Effector memory CD4-positive, alpha-beta T cell (primary cell): ENCODE results near the gene ATPAF1.
"Not testable (repeated sequence)": the region's sequence is repeated elsewhere in the genome, so short reads cannot be mapped to it uniquely, and the experiment has no call there.

Source experiments
- DNase-seq, 3 donors: peaks; one replicate each; pipeline ENCODE4 v3.0.0-alpha.2; 2020
- H3K27ac ChIP-seq: 2 replicates; pipeline ENCODE4 v1.7.0; 2013; ENCODE audit warnings: mild to moderate bottlenecking, low read length, moderate library complexity; ENCODE audit not compliant: insufficient read depth, poor library complexity, severe bottlenecking
- H3K27me3 ChIP-seq: replicated peaks from 2 replicates; pipeline ENCODE4 v1.7.0; 2013; ENCODE audit warnings: mild to moderate bottlenecking, low read length; ENCODE audit not compliant: insufficient read depth, control insufficient read depth, poor library complexity, severe bottlenecking
- H3K36me3 ChIP-seq: 2 replicates; pipeline ENCODE4 v1.7.0; 2013; ENCODE audit warnings: mild to moderate bottlenecking, low read length, moderate library complexity; ENCODE audit not compliant: control insufficient read depth, insufficient read depth
- H3K4me1 ChIP-seq: 2 replicates; pipeline ENCODE4 v1.7.0; 2013; ENCODE audit warnings: low read length, mild to moderate bottlenecking; ENCODE audit not compliant: control insufficient read depth, insufficient read depth, poor library complexity, severe bottlenecking
- H3K4me3 ChIP-seq: 2 replicates; pipeline ENCODE4 v1.7.0; 2013; ENCODE audit warnings: low read length, low read depth, mild to moderate bottlenecking; ENCODE audit not compliant: insufficient read depth, poor library complexity, severe bottlenecking
- H3K9me3 ChIP-seq: 2 replicates; pipeline ENCODE4 v1.7.0; 2013; ENCODE audit warnings: mild to moderate bottlenecking, low read length, moderate library complexity; ENCODE audit not compliant: control insufficient read depth
- total RNA-seq, 3 donors: gene quantifications; one replicate each; lab custom pipeline; 2026; lab: John Stamatoyannopoulos, UW

ATPAF1 gene, protein sequence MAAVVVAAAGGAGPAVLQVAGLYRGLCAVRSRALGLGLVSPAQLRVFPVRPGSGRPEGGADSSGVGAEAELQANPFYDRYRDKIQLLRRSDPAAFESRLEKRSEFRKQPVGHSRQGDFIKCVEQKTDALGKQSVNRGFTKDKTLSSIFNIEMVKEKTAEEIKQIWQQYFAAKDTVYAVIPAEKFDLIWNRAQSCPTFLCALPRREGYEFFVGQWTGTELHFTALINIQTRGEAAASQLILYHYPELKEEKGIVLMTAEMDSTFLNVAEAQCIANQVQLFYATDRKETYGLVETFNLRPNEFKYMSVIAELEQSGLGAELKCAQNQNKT
- total RNA-seq, result 18.8 to 26.1 (median 24.7) reads per million in 3 donors

DNA sequence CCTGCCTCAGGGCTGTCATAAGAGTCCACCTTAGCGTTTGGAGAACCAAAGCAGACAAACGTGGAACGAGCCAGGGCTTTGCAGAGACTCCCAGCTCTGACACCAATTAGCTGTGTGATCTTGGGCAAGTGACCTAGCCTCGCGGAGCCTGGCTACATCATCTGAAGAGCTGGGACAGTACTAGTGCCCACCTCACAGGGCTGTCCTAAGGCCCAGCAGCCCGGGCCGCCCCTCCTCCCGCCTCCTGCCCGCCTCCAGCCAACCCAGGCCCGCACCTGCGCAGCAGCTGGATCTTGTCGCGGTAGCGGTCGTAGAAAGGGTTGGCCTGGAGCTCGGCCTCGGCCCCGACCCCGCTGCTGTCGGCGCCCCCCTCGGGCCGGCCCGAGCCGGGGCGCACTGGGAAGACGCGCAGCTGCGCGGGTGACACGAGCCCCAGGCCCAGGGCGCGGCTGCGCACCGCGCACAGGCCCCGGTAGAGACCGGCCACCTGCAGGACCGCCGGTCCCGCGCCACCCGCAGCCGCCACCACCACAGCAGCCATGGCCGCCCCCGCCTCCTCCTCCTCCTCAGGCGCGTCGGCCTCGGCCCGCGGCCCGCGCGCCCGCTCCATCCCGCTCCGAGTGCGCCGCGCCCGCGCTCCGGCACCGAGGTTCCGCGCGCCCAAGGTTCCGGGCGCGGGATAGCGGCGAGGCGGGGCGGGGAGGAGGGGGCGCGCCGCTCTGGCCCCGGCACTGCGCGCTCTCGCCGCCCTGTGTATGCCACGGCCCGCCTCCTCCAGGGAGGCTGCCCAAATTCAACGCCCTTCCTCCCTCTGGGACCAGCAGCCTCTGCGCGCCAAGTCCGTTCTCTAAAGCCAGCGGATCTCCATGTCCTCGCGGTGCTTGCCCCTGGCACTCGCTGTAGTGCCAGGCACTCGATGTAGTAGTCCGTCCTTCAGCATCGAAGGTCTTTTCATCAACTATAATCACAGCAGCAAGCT, at the start of gene ATPAF1:
Gene ATPAF1, minus strand, starts transcription at position 583 of the 979 bp plus-strand sequence. Its CDS starts 42 bp downstream, at position 541.
- peak within 1 kb of the TSS; percentile 38 for H3K27ac ChIP-seq
- H3K9me3 ChIP-seq, result no peaks in the 10 kb centered on the region
- H3K27me3 ChIP-seq, result no peaks in the 10 kb centered on the region
- peaks cover 14% of the 10 kb centered on the region for H3K4me1 ChIP-seq
- H3K4me3 ChIP-seq, result peak within 1 kb of the TSS; percentile 67
- H3K36me3 ChIP-seq, result peaks cover 8% of the 10 kb centered on the region
- peak; percentile 32 to 39 (median 38) for DNase-seq

DNA sequence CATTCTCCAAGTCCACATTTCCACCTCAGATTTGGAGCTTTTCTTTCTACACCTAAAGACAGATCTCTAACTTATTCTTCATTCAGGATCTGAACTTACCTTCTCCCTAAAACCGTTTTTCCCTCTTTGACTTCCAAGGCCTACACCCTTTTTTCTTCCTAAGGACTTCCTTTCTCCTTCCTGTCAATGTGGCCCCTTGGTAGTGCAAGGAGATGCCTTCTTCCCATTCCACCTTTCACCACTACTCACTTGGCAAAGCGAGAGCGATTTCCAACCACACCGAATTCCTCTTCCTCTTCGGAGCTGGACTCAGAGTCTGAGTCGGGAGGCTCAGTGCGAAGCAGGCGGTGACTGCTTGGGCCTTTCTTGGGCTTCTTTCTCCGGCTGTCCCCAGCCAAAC, 49.5 kb upstream of the ATPAF1 start:
- no peaks in the 10 kb centered on the region for H3K9me3 ChIP-seq
- no peak overlapping the region for H3K27ac ChIP-seq
- no peak for DNase-seq
- H3K4me1 ChIP-seq, result peaks cover 22% of the 10 kb centered on the region
- H3K4me3 ChIP-seq, result peak overlapping the region; percentile 93
- H3K27me3 ChIP-seq, result no peaks in the 10 kb centered on the region
- H3K36me3 ChIP-seq, result peaks cover 15% of the 10 kb centered on the region

DNA sequence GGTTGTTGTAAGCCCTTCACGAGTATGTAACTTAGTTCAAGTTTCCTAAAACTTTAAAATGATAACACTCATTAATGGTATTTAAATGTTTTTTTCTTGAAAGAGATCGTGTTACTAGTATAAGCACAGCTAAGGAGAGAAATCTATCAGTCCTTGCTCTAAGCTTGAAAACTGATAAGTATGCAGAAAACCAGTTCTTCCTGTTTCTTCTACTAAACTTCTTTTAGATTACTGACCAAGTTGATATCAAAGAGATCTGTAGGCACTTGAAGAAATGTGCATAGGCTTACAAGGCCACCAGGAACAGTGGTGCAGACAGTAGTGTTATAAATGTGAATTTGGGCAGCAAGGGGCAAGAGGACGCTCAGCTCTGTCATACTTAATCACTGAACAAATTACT, 46.8 kb upstream of the ATPAF1 start:
- no peak for DNase-seq
- Histone ChIP-seq H3K4me1 (peaks cover 22% of the 10 kb centered on the region), H3K4me3 (no peak overlapping the region), H3K36me3 (peaks cover 27% of the 10 kb centered on the region), H3K9me3 (no peaks in the 10 kb centered on the region), H3K27ac (no peak overlapping the region), H3K27me3 (no peaks in the 10 kb centered on the region)

DNA sequence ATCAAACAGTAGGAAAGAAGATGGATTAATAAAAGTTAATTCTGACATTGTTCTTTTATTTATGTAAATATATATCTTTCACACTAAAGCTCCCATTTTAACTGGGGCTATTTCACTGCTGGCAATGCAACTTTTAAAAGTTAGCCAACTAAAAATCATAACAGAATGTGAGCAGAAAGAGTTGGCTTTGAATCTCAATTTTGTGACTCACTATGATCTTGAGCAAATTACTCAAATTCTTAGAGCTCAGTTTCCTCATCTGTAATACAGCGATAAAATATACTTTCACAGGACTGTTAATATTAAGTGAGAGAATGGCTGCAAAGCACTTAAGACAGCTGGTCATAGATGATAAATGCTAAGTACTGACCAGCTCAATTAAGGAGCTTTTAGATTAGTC, 40.0 kb upstream of the ATPAF1 start:
- Histone ChIP-seq H3K4me1 (no peaks in the 10 kb centered on the region), H3K9me3 (no peaks in the 10 kb centered on the region), H3K27me3 (no peaks in the 10 kb centered on the region), H3K4me3 (no peak overlapping the region), H3K36me3 (peaks cover 70% of the 10 kb centered on the region), H3K27ac (no peak overlapping the region)
- DNase-seq, result no peak

DNA sequence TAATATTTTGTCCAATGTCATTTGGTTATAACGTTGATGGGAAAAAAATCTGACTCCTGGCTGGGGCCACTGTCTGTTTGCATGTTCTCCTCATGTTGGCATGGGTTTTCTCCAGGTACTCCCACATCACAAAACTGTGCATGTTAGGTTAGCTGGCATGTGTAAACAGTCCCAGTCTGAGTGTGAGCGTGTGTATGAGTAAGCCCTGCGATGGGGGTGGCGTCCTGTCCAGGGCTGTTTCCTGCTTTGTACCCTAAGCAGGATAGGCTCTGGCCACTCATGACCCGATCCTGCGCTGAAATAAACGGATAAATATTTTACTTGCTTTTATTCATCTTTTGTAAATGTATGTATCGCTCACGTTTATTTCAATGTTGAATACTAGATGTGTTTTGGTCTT, 37.2 kb upstream of the ATPAF1 start:
- peaks cover 69% of the 10 kb centered on the region for H3K36me3 ChIP-seq
- H3K9me3 ChIP-seq, result no peaks in the 10 kb centered on the region
- no peak overlapping the region for H3K4me3 ChIP-seq
- no peak overlapping the region for H3K27ac ChIP-seq
- no peak for DNase-seq
- H3K4me1 ChIP-seq, result no peaks in the 10 kb centered on the region
- no peaks in the 10 kb centered on the region for H3K27me3 ChIP-seq

DNA sequence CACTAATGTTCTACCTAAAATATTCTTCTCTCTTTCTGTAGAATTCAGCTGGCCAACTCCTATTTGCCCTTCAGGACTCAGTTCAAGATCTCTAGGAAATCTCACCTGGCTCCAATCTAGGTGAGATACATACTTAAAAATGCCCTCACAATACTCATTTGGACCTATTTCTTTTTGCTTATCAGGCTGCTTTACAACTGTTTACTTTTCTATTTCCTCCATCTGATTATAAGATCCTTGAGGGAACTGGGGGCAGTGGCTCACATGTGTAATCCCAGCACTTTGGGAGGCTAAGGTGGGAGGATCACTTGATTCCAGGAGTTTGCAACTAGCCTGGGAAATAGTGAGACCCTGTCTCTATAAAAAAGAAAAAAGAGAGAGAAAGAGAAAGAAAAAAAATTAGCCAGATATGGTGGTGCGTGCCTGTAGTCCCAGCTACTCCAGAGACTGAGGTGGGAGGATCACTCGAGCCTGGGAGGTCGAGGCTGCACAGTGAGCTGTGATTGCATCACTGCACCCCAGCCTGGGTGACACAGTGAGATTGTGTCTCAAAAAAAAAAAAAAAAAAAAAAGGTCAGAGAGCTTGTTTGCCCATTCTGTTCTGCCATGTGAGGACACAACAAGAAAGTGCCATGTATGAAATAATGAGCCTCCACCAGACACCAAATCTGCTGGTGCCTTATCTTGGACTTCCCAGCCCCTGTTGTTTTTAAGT, 35.9 kb upstream of the ATPAF1 start:
- Histone ChIP-seq H3K27ac (no peak overlapping the region), H3K4me1 (no peaks in the 10 kb centered on the region), H3K4me3 (no peak overlapping the region), H3K9me3 (no peaks in the 10 kb centered on the region), H3K27me3 (no peaks in the 10 kb centered on the region), H3K36me3 (peaks cover 69% of the 10 kb centered on the region)
- DNase-seq, result no peak

DNA sequence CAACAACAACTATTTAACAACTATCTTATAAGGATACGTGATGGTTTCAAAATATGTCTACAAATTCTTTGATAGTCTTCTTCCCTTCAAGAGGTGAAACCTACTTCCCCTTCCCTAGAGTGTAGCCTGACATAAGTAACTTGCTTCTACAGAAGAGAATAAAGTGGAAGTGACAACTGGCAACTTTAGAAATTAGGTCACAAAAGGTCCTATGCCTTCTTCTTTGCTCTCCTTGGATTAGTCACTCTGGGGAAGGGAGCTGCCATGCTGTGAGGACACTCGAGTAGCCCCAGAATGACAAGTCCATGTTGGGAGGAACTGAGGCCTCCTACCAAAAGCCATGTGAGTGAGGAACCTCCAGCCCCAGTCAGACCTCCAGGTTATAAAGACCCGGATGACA, 31.5 kb upstream of the ATPAF1 start:
- no peak overlapping the region for H3K4me3 ChIP-seq
- H3K27me3 ChIP-seq, result no peaks in the 10 kb centered on the region
- H3K36me3 ChIP-seq, result peaks cover 52% of the 10 kb centered on the region
- DNase-seq, result no peak
- H3K4me1 ChIP-seq, result no peaks in the 10 kb centered on the region
- no peaks in the 10 kb centered on the region for H3K9me3 ChIP-seq
- no peak overlapping the region for H3K27ac ChIP-seq

DNA sequence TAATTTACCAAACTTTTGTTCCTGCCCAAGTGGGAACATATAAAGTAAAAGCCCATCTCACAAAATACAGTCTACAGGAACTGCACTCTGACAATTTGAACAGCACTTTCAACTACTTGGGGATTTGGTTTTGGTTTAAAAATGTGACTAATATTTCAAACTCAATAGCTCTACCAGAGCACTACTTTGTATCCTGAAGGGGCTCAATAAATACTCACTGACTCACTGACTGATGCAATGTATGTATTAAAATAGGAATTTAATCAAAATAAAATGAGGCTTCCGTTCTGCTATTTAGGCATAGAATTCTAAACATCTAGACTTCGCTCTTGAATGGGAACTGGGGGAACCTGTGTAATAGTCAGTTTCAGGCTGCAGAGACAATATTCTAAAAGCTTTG, 28.9 kb upstream of the ATPAF1 start:
- Histone ChIP-seq H3K27ac (no peak overlapping the region), H3K4me1 (no peaks in the 10 kb centered on the region), H3K9me3 (no peaks in the 10 kb centered on the region), H3K27me3 (no peaks in the 10 kb centered on the region), H3K36me3 (peaks cover 40% of the 10 kb centered on the region), H3K4me3 (no peak overlapping the region)
- DNase-seq, result no peak

DNA sequence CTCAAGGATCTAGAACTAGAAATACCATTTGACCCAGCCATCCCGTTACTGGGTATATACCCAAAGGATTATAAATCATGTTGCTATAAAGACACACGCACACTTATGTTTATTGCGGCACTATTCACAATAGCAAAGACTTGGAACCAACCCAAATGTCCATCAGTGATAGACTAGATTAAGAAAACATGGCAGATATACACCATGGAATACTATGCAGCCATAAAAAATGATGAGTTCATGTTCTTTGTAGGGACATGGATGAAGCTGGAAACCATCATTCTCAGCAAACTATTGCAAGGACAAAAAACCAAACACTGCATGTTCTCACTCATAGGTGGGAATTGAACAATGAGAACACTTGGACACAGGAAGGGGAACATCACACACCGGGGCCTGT, 26.5 kb upstream of the ATPAF1 start:
- DNase-seq, H3K4me1 ChIP-seq, H3K27me3 ChIP-seq, H3K27ac ChIP-seq, H3K9me3 ChIP-seq, H3K4me3 ChIP-seq: not testable (repeated sequence)
- peaks cover 53% of the 10 kb centered on the region for H3K36me3 ChIP-seq
